ENCODE results near the gene C12orf54. TPM values are rescaled to one million over a fixed set of nuclear protein-coding genes. Genes with fewer than 3 reads are reported as not detected.

Gene C12orf54
- total RNA-seq, 2 experiments from 2014 or later = not detected

DNA sequence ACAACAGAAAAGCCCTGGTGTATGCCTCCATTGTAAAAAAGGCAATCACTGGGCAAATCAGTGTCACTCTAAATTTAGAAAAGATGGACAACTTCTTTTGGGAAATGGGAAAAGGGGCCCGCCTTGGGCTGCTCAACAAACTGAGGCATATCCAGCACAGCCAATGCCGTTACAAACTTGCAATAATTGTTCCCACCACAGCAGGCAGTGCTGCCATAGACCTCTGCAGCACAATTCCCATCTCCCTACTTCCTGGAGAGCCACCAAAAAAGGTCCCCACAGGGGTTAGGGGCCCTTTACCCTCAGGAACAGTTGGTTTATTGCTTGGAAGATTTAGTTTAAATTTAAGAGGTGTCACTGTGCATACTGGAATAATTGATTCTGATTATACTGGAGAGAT is 26.7 kb downstream of the C12orf54 start:
- Histone ChIP-seq H3K27ac (ENCODE audit: low read depth, low read length, poor library complexity, severe bottlenecking) (no peak overlapping the region), H3K36me3 (ENCODE audit: insufficient read depth, low read length) (no peaks in the 10 kb centered on the region), H3K9me3 (ENCODE audit: low read length) (peaks cover 10% of the 10 kb centered on the region; the same call in 1 of the 2 replicates), H3K4me1 (ENCODE audit: insufficient read depth, low read length, poor library complexity, severe bottlenecking) (no peaks in the 10 kb centered on the region), H2AFZ (ENCODE audit: low read length) (no peak overlapping the region), H4K20me1 (ENCODE audit: insufficient read depth, low read length) (no peaks in the 10 kb centered on the region), H3K4me3 (ENCODE audit: low read depth, low read length, poor library complexity, severe bottlenecking) (no peak overlapping the region), H3K4me2 (ENCODE audit: low read length) (no peak overlapping the region), H3K79me2 (ENCODE audit: insufficient read depth, low read depth, low read length) (no peaks in the 10 kb centered on the region), H3K9me2 (ENCODE audit: insufficient read depth, low read length) (peaks cover 4% of the 10 kb centered on the region; the same call in 1 of the 2 replicates)
- intact Hi-C loops (cut with micrococcal nuclease; ENCODE audit: unreplicated experiment) = no loop called here
- no peak for TF ChIP-seq EZH2phosphoT487 (IDR thresholded peaks at IDR 0.05; ENCODE audit: borderline replicate concordance, low read depth, low read length)
- TF ChIP-seq, protein P1, sequence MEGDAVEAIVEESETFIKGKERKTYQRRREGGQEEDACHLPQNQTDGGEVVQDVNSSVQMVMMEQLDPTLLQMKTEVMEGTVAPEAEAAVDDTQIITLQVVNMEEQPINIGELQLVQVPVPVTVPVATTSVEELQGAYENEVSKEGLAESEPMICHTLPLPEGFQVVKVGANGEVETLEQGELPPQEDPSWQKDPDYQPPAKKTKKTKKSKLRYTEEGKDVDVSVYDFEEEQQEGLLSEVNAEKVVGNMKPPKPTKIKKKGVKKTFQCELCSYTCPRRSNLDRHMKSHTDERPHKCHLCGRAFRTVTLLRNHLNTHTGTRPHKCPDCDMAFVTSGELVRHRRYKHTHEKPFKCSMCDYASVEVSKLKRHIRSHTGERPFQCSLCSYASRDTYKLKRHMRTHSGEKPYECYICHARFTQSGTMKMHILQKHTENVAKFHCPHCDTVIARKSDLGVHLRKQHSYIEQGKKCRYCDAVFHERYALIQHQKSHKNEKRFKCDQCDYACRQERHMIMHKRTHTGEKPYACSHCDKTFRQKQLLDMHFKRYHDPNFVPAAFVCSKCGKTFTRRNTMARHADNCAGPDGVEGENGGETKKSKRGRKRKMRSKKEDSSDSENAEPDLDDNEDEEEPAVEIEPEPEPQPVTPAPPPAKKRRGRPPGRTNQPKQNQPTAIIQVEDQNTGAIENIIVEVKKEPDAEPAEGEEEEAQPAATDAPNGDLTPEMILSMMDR (conservative IDR thresholded peaks at IDR 0.05; ENCODE audit: low read length) = no peak
- BruUV-seq (replicated peaks) = no TSS peak
- POLR2A ChIA-PET = no interaction called here
- CTCF ChIA-PET (ENCODE audit: unreplicated experiment) = no interaction called here
- DNase-seq (ENCODE audit: low spot score) = no peak

DNA sequence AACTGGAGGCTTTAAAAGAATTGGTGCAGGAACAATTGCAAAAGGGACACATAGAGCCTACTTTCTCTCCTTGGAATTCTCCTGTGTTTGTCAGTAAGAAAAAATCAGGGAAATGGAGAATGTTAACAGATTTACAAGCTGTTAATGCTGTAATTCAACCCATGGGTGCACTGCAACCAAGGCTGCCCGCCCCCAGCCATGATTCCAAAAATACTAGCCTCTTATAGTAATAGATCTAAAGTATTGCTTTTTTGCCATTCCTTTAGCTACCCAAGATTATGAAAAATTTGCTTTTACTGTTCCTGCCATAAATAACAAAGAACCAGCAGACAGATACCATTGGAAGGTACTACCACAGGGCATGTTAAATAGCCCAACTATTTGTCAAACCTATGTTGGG is 27.8 kb downstream of the C12orf54 start:
- no peak for TF ChIP-seq EZH2phosphoT487 (IDR thresholded peaks at IDR 0.05; ENCODE audit: borderline replicate concordance, low read depth, low read length)
- TF ChIP-seq, protein P1 (conservative IDR thresholded peaks at IDR 0.05; ENCODE audit: low read length) = no peak
- Histone ChIP-seq H2AFZ (ENCODE audit: low read length) (no peak overlapping the region), H4K20me1 (ENCODE audit: insufficient read depth, low read length) (no peaks in the 10 kb centered on the region), H3K79me2 (ENCODE audit: insufficient read depth, low read depth, low read length) (no peaks in the 10 kb centered on the region), H3K4me1 (ENCODE audit: insufficient read depth, low read length, poor library complexity, severe bottlenecking) (no peaks in the 10 kb centered on the region), H3K27ac (ENCODE audit: low read depth, low read length, poor library complexity, severe bottlenecking) (no peak overlapping the region), H3K9me2 (ENCODE audit: insufficient read depth, low read length) (peaks cover 3% of the 10 kb centered on the region; the same call in 1 of the 2 replicates), H3K4me3 (ENCODE audit: low read depth, low read length, poor library complexity, severe bottlenecking) (no peak overlapping the region), H3K36me3 (ENCODE audit: insufficient read depth, low read length) (no peaks in the 10 kb centered on the region), H3K9me3 (ENCODE audit: low read length) (peaks cover 10% of the 10 kb centered on the region; the same call in 1 of the 2 replicates), H3K4me2 (ENCODE audit: low read length) (no peak overlapping the region)
- no TSS peak for BruUV-seq (replicated peaks)
- DNase-seq (ENCODE audit: low spot score) = no peak
- ChIA-PET CTCF (ENCODE audit: unreplicated experiment) (no interaction called here), POLR2A (no interaction called here)
- intact Hi-C loops (cut with micrococcal nuclease; ENCODE audit: unreplicated experiment) = no loop called here

DNA sequence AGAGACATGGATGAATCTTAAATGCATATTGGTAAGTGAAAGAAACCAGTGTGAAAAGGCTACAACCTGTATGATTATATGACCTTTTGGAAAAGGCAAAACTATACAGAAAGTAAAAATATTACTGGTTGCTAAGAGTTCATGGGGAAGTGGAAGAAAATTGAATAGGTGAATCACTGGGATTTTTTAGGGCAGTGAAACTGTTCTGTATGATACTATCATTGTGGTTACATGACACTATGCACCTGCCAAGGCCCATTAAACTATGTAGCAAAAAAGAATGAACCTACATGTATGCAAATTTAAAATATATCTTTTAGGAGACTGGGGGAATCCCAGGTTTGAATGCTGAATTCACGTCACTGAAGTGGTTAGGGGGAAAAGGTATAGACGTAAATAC is 30.6 kb downstream of the C12orf54 start:
- POLR2A ChIA-PET = no interaction called here
- Histone ChIP-seq H2AFZ (ENCODE audit: low read length) (no peak overlapping the region), H3K4me2 (ENCODE audit: low read length) (no peak overlapping the region), H3K9me2 (ENCODE audit: insufficient read depth, low read length) (no peaks in the 10 kb centered on the region), H3K79me2 (ENCODE audit: insufficient read depth, low read depth, low read length) (no peaks in the 10 kb centered on the region), H3K4me1 (ENCODE audit: insufficient read depth, low read length, poor library complexity, severe bottlenecking) (no peaks in the 10 kb centered on the region), H3K9me3 (ENCODE audit: low read length) (peaks cover 10% of the 10 kb centered on the region; the same call in 1 of the 2 replicates), H3K4me3 (ENCODE audit: low read depth, low read length, poor library complexity, severe bottlenecking) (no peak overlapping the region), H4K20me1 (ENCODE audit: insufficient read depth, low read length) (no peaks in the 10 kb centered on the region), H3K36me3 (ENCODE audit: insufficient read depth, low read length) (no peaks in the 10 kb centered on the region), H3K27ac (ENCODE audit: low read depth, low read length, poor library complexity, severe bottlenecking) (no peak overlapping the region)
- DNase-seq (ENCODE audit: low spot score) = no peak
- intact Hi-C loops (cut with micrococcal nuclease; ENCODE audit: unreplicated experiment) = no loop called here
- TF ChIP-seq, protein P1 (conservative IDR thresholded peaks at IDR 0.05; ENCODE audit: low read length) = no peak
- TF ChIP-seq EZH2phosphoT487 (IDR thresholded peaks at IDR 0.05; ENCODE audit: borderline replicate concordance, low read depth, low read length) = no peak
- CTCF ChIA-PET (ENCODE audit: unreplicated experiment) = no interaction called here
- no TSS peak for BruUV-seq (replicated peaks)
